MCF 10A (cell line): ENCODE data around the gene RAPGEF5. TPM values are rescaled to one million over a fixed set of nuclear protein-coding genes. Genes with fewer than 3 reads are reported as not detected.

Experiments
- BruUV-seq: library from RNA; stranded (reverse); fragments of 400-500 nt; replicated peaks from 2 replicates; lab custom pipeline; 2021; lab: Mats Ljungman, UMichigan
- CTCF ChIA-PET: fragments of 300-600 bp; sonication (Branson Sonifier 250); formaldehyde crosslinking; extraction: SDS; loops from one replicate; lab custom pipeline; 2021; ENCODE audit warnings: antibody characterized with exemption, inconsistent platforms; lab: Yijun Ruan, JAX
- POLR2A ChIA-PET: fragments of 300-600, 350-650 bp; sonication (Branson Sonifier 250); formaldehyde crosslinking; extraction: SDS; loops from one replicate; lab custom pipeline; 2020; ENCODE audit warnings: antibody characterized with exemption, inconsistent platforms; lab: Yijun Ruan, JAX
- DNase-seq: peaks from one replicate; pipeline ENCODE4 v3.0.0-alpha.2; 2018; ENCODE audit not compliant: unreplicated experiment
- H3K27ac Mint-ChIP-seq: one replicate; pipeline ENCODE4 v1.8.0; 2022; ENCODE audit warnings: mild to moderate bottlenecking, low read depth, mixed read lengths; ENCODE audit not compliant: unreplicated experiment
- H3K27me3 Mint-ChIP-seq: one replicate; pipeline ENCODE4 v1.8.0; 2022; ENCODE audit warnings: mixed read lengths; ENCODE audit not compliant: insufficient read depth, unreplicated experiment
- H3K36me3 Mint-ChIP-seq: one replicate; pipeline ENCODE4 v1.8.0; 2022; ENCODE audit warnings: mild to moderate bottlenecking, moderate library complexity, mixed read lengths; ENCODE audit not compliant: insufficient read depth, unreplicated experiment
- H3K4me1 Mint-ChIP-seq: one replicate; pipeline ENCODE4 v1.8.0; 2022; ENCODE audit warnings: mixed read lengths; ENCODE audit not compliant: insufficient read depth, unreplicated experiment
- H3K4me3 Mint-ChIP-seq: one replicate; pipeline ENCODE4 v1.8.0; 2022; ENCODE audit warnings: mild to moderate bottlenecking, moderate library complexity, mixed read lengths; ENCODE audit not compliant: unreplicated experiment
- H3K9me3 Mint-ChIP-seq: one replicate; pipeline ENCODE4 v1.8.0; 2022; ENCODE audit warnings: mixed read lengths; ENCODE audit not compliant: unreplicated experiment
- intact Hi-C: fragments of 100-400 bp; cut with micrococcal nuclease; formaldehyde crosslinking; loops from 2 replicates; pipeline ENCODE4 v1.14.1; 2022
- total RNA-seq: library from RNA; stranded (reverse); gene quantifications from 2 replicates; pipeline ENCODE4 v1.2.3, GENCODE V29; 2022
- TF ChIP-seq, protein P1 (sequence below): fragments of 200-600 bp; IDR thresholded peaks from one replicate; pipeline ENCODE4 v1.8.0; 2022; ENCODE audit warnings: antibody characterized with exemption, mild to moderate bottlenecking; ENCODE audit not compliant: unreplicated experiment

The RAPGEF5 gene
- total RNA-seq, 1 experiment from 2014 or later, result 1.9 TPM

DNA sequence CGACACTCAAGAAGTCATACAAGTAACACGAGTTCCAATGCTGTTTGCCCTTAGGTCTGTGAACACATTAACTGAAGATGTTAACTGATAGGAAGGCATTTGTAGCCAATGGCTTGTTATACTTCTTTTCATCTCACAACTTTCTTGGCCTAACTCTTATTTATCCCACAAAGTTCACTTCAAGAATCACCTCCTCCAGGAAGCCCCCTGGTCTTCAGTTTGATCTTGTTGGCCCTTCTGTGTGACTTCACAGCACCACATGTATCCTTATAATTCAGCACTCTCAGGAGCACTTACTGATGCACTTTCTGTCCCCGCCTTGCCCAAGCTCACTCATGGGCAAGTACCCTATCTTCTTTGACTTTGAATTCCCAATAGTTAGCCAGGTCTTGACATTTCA is 159.6 kb downstream of the RAPGEF5 start:
- Mint-ChIP-seq H3K4me3 (no peak overlapping the region), H3K36me3 (peaks cover 2% of the 10 kb centered on the region), H3K4me1 (no peaks in the 10 kb centered on the region), H3K27me3 (no peaks in the 10 kb centered on the region), H3K27ac (no peak overlapping the region), H3K9me3 (no peaks in the 10 kb centered on the region)
- TF ChIP-seq, protein P1, sequence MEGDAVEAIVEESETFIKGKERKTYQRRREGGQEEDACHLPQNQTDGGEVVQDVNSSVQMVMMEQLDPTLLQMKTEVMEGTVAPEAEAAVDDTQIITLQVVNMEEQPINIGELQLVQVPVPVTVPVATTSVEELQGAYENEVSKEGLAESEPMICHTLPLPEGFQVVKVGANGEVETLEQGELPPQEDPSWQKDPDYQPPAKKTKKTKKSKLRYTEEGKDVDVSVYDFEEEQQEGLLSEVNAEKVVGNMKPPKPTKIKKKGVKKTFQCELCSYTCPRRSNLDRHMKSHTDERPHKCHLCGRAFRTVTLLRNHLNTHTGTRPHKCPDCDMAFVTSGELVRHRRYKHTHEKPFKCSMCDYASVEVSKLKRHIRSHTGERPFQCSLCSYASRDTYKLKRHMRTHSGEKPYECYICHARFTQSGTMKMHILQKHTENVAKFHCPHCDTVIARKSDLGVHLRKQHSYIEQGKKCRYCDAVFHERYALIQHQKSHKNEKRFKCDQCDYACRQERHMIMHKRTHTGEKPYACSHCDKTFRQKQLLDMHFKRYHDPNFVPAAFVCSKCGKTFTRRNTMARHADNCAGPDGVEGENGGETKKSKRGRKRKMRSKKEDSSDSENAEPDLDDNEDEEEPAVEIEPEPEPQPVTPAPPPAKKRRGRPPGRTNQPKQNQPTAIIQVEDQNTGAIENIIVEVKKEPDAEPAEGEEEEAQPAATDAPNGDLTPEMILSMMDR, result no peak
- ChIA-PET CTCF (interaction anchor here (0.9 kb wide), 1 partner anchor 8 kb away, joined by 3 read pairs; no protein-coding TSS in a partner anchor), POLR2A (interaction anchor here (0.5 kb wide), 1 partner anchor 37 kb away, joined by 3 read pairs; no protein-coding TSS in a partner anchor)
- intact Hi-C loops, result no loop called here
- DNase-seq, result no peak
- BruUV-seq, result no TSS peak

DNA sequence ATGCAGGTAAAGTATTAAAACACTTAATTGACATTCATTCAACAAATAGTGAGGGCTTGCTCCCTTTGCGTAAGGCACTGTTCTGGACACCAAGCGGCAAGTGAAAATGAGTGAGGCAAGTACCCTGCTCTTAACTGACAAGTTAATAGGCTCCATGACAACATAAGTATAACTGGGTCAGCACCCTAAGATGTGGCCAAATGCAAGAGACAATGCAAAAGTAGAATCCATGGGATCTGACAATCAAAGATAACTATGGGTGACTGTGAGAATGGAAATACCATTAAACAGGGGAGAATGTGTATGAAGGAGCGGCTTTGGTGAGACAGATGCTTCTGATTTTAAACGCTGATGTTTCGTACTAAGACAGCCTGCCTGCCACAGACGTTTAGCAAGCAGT is 160.5 kb downstream of the RAPGEF5 start:
- H3K4me3 Mint-ChIP-seq, result no peak overlapping the region
- ChIA-PET POLR2A (no interaction called here), CTCF (no interaction called here)
- no peak for DNase-seq
- H3K9me3 Mint-ChIP-seq, result no peaks in the 10 kb centered on the region
- H3K4me1 Mint-ChIP-seq, result no peaks in the 10 kb centered on the region
- no peaks in the 10 kb centered on the region for H3K27me3 Mint-ChIP-seq
- intact Hi-C loops, result no loop called here
- peaks cover 6% of the 10 kb centered on the region for H3K36me3 Mint-ChIP-seq
- H3K27ac Mint-ChIP-seq, result no peak overlapping the region
- TF ChIP-seq, protein P1, result no peak
- no TSS peak for BruUV-seq

DNA sequence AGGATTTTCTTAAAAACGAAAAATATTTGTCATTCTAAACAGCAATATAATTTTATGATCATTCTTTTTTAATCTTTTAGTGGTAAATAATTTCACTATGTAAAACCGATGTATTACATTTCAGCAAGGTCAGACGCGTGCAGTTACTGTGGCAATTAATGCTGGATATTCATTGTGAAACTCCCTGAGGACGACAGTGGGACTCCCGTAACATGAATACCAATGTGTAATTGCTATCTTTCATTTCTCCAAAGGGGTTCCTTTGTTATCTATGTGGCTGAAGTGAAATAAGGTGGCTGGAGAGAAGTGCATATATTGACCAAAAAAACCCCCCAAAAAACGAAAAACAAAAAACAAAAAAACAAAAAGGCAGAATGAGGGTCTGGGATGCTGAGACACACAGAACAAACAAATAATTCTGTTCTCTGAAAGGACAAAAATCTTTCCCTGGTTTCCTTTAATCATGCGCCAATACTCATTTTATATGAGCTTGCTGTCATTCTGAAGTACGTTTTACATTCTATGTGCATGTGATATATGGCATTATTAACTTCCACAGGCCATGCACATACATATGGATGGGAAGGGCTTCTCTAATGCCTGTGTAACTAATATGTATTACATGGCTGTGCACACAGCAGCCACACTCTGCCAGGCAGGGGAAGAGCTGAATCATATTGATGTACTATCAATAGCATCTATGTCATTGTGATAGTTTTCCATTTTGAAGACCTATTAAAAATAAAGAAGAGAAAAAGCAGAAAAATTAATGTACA is 161.4 kb downstream of the RAPGEF5 start:
- BruUV-seq, result no TSS peak
- no peaks in the 10 kb centered on the region for H3K27me3 Mint-ChIP-seq
- intact Hi-C loops, result no loop called here
- H3K4me1 Mint-ChIP-seq, result no peaks in the 10 kb centered on the region
- H3K9me3 Mint-ChIP-seq, result no peaks in the 10 kb centered on the region
- no peak for DNase-seq
- TF ChIP-seq, protein P1, result no peak
- H3K27ac Mint-ChIP-seq, result peak overlapping the region; percentile 49
- CTCF ChIA-PET, result interaction anchor here (0.9 to 1.2 kb wide), 2 partner anchors 80 to 257 kb away, joined by 3 read pairs; no protein-coding TSS in a partner anchor
- POLR2A ChIA-PET, result no interaction called here
- no peak overlapping the region for H3K4me3 Mint-ChIP-seq
- H3K36me3 Mint-ChIP-seq, result peaks cover 6% of the 10 kb centered on the region

GRCh38 chr7:22194658-22195273 is 162.2 kb downstream of the RAPGEF5 start:
- no peak for DNase-seq
- POLR2A ChIA-PET, result no interaction called here
- H3K4me3 Mint-ChIP-seq, result no peak overlapping the region
- CTCF ChIA-PET, result interaction anchor here (1.2 kb wide), 1 partner anchor 258 kb away, joined by 3 read pairs; no protein-coding TSS in a partner anchor
- intact Hi-C loops, result no loop called here
- H3K36me3 Mint-ChIP-seq, result peaks cover 6% of the 10 kb centered on the region
- TF ChIP-seq, protein P1, result no peak
- no peaks in the 10 kb centered on the region for H3K27me3 Mint-ChIP-seq
- BruUV-seq, result no TSS peak
- H3K4me1 Mint-ChIP-seq, result no peaks in the 10 kb centered on the region
- H3K9me3 Mint-ChIP-seq, result no peaks in the 10 kb centered on the region
- no peak overlapping the region for H3K27ac Mint-ChIP-seq
